K562 treated with DMSO at 1 percent for 24 hours (cell line): ENCODE data around the gene CCDC126. TPM values are rescaled to one million over a fixed set of nuclear protein-coding genes. Genes with fewer than 3 reads are reported as not detected.

ENCODE experiments used
- total RNA-seq: library from RNA; unstranded; fragments of 300-600 nt; gene quantifications from 2 replicates; pipeline ENCODE4 v1.2.3, GENCODE V29; 2022; ENCODE audit warnings: low read depth; ENCODE audit not compliant: insufficient read depth

The CCDC126 gene
- 4.3 and 5.3 TPM in 2 replicates for total RNA-seq

GRCh38 chr7:23597094-23598091, at the start of gene CCDC126:
Gene CCDC126, plus strand, starts transcription at chr7:23597382. Its CDS starts 13,934 bp downstream, at chr7:23611316.

GRCh38 chr7:23679898-23680413, 82.8 kb downstream of the CCDC126 start, which contains the start of gene FAM221A:
Gene FAM221A, plus strand, starts transcription at chr7:23680199. Its CDS starts 20 bp downstream, at chr7:23680219.

Other genes starting within 250 kb of the CCDC126 start
- gene IGF2BP3, start 126.9 kb upstream of the CCDC126 start, total RNA-seq, result 16.5 and 19.2 TPM in 2 replicates
- 25.4 and 30.1 TPM in 2 replicates for gene TRA2A, start 65.4 kb upstream of the CCDC126 start, total RNA-seq
- gene FAM221A, start 82.8 kb downstream of the CCDC126 start, total RNA-seq, result not detected in 2 replicates
- gene STK31, start 112.8 kb downstream of the CCDC126 start, total RNA-seq, result 0.59 and 0.64 TPM in 2 replicates